Upper lobe of right lung (tissue), 1 donor: Measurements from ENCODE around the gene FBN3. TPM values are rescaled to one million over a fixed set of nuclear protein-coding genes. Genes with fewer than 3 reads are reported as not detected.
A peak's percentile ranks its signal among the peaks of the same experiment; 100 is the strongest.

Source experiments
- ATAC-seq: fragments of 200-7000 bp; cut with Tn5 transposase; one replicate; pipeline ENCODE4 v1.9.1; 2020; ENCODE audit warnings: mild to moderate bottlenecking, moderate library complexity
- DNase-seq: peaks from one replicate; pipeline ENCODE4 v3.0.0-alpha.2; 2020
- H3K27ac ChIP-seq: fragments of 200-600 bp; one replicate; pipeline ENCODE4 v1.8.0; 2022
- H3K27me3 ChIP-seq: fragments of 200-600 bp; one replicate; pipeline ENCODE4 v1.8.0; 2022; ENCODE audit warnings: mild to moderate bottlenecking
- H3K36me3 ChIP-seq: fragments of 200-600 bp; one replicate; pipeline ENCODE4 v1.8.0; 2022
- H3K4me1 ChIP-seq: fragments of 200-600 bp; one replicate; pipeline ENCODE4 v1.8.0; 2022
- H3K4me3 ChIP-seq: fragments of 200-600 bp; one replicate; pipeline ENCODE4 v1.8.0; 2022; ENCODE audit warnings: mild to moderate bottlenecking
- H3K9me3 ChIP-seq: fragments of 200-600 bp; one replicate; pipeline ENCODE4 v1.8.0; 2022
- intact Hi-C: fragments of 100-400 bp; cut with DNase I; formaldehyde crosslinking; loops from one replicate; pipeline ENCODE4 v1.11.0; 2022
- total RNA-seq: library from RNA; stranded (reverse); fragmentation: NEBNext Ultra II Directional; extraction: Animal tissue kit (Norgen Biotek cat#: 25700); gene quantifications from one replicate; pipeline ENCODE4 v1.2.1, GENCODE V29; 2021
- TF ChIP-seq, protein P1 (sequence below): fragments of 200-600 bp; IDR thresholded peaks from one replicate; pipeline ENCODE4 v1.8.0; 2022; ENCODE audit warnings: antibody characterized with exemption
- donor health status: DM: no; HTN: yes; CAD: no; lungs with severe emphysema.

FBN3 gene
- total RNA-seq, 1 donor from 2014 or later, result 8.5 TPM

DNA sequence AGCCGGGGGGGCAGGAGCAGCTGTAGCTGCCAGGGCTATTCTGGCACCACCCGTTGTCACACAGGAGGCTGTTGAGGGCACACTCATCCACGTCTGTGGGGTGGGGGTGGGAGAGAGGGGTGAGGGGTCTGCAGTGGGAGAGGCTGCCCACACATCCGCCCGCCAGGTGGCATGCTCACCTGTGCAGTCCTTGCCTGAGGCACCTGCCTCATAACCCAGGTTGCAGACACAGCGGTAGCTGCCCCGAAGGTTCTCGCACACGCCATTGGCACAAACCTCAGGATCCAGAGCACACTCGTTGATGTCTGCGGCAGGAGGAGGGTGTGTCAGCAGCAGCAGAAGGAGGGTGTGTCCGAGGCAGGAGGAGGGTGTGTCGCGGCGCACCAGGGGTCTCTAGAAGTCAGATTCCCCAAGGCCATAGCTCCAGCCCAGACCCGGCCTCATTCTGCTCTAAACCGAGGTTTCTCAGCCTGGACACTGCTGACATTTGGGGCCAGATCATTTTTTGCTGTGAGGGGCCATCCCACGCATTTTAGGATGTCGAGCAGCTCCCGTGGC lies 20.3 kb downstream of the FBN3 start:
- no peak overlapping the region for H3K27ac ChIP-seq
- intact Hi-C loops, result no loop called here
- no peak overlapping the region for H3K4me3 ChIP-seq
- no peaks in the 10 kb centered on the region for H3K36me3 ChIP-seq
- H3K9me3 ChIP-seq, result no peaks in the 10 kb centered on the region
- TF ChIP-seq, protein P1, sequence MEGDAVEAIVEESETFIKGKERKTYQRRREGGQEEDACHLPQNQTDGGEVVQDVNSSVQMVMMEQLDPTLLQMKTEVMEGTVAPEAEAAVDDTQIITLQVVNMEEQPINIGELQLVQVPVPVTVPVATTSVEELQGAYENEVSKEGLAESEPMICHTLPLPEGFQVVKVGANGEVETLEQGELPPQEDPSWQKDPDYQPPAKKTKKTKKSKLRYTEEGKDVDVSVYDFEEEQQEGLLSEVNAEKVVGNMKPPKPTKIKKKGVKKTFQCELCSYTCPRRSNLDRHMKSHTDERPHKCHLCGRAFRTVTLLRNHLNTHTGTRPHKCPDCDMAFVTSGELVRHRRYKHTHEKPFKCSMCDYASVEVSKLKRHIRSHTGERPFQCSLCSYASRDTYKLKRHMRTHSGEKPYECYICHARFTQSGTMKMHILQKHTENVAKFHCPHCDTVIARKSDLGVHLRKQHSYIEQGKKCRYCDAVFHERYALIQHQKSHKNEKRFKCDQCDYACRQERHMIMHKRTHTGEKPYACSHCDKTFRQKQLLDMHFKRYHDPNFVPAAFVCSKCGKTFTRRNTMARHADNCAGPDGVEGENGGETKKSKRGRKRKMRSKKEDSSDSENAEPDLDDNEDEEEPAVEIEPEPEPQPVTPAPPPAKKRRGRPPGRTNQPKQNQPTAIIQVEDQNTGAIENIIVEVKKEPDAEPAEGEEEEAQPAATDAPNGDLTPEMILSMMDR, result no peak
- no peak for DNase-seq
- ATAC-seq, result peak; percentile 8
- H3K4me1 ChIP-seq, result no peaks in the 10 kb centered on the region
- no peaks in the 10 kb centered on the region for H3K27me3 ChIP-seq

DNA sequence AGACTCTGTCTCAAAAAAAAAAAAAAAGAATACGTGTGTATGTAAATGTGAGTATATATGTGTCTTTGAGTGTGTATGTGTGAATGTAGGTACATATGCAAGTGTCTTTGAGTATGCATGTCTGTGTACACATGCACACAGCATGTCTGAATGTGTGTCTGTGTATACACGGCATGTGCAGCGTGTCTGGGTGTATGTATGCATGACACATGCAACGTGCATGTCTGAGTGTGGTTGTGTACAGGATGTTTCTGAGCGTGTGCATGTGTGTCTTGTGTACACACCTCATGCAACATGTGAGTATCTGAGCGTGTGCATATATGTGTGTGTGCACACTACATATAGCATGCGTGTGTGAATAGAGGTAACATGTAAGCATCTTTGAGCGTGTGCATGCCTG lies 20.8 kb downstream of the FBN3 start:
- Histone ChIP-seq H3K27me3 (no peaks in the 10 kb centered on the region), H3K4me1 (no peaks in the 10 kb centered on the region), H3K27ac (no peak overlapping the region), H3K36me3 (no peaks in the 10 kb centered on the region), H3K4me3 (no peak overlapping the region), H3K9me3 (no peaks in the 10 kb centered on the region)
- TF ChIP-seq, protein P1, result no peak
- no peak for ATAC-seq
- no peak for DNase-seq
- intact Hi-C loops, result no loop called here

DNA sequence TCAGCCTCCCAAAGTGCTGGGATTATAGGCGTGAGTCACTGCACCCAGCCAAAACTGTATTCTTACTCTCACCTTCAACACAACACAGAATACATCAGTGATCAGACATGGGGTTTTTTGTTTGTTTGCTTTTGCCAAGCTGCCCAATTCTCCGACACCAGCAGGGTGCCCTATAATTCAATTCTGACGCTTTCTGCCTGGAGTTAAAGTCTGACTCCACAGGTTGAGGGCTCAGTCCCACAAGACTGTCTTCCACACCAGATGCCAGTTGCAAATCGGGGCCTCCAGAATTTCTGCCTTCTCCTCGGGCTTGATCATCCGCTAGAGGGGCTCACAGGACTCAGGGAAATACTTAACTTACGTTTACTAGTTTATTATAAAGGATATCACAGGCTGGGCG lies 22.1 kb downstream of the FBN3 start:
- TF ChIP-seq, protein P1, result no peak
- Histone ChIP-seq H3K27ac (no peak overlapping the region), H3K36me3 (no peaks in the 10 kb centered on the region), H3K4me1 (no peaks in the 10 kb centered on the region), H3K4me3 (no peak overlapping the region), H3K27me3 (no peaks in the 10 kb centered on the region), H3K9me3 (no peaks in the 10 kb centered on the region)
- intact Hi-C loops, result no loop called here
- ATAC-seq (no peak), DNase-seq (no peak)

DNA sequence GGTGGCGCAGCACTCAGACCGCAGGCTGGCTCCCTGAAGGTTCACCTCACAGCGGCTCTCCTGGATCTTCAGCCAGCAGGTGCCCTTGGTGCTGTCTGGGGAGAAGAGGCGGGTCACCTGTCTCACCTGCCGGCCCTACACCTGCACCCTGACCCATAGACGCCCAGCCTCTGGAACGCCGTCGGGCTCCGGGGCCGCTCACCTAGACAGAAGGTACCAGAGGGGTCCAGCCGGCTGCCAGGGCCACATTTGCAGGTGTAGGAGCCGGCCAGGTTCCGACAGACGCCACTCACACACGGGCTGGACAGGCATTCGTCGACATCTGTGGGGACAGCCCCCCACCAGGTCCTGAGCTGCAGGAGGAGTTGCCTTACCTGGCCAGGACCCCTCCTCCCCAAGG lies 22.9 kb downstream of the FBN3 start:
- no peak overlapping the region for H3K4me3 ChIP-seq
- intact Hi-C loops, result no loop called here
- DNase-seq (no peak), ATAC-seq (peak; percentile 8)
- H3K9me3 ChIP-seq, result no peaks in the 10 kb centered on the region
- H3K36me3 ChIP-seq, result no peaks in the 10 kb centered on the region
- H3K4me1 ChIP-seq, result no peaks in the 10 kb centered on the region
- TF ChIP-seq, protein P1, result no peak
- H3K27me3 ChIP-seq, result no peaks in the 10 kb centered on the region
- H3K27ac ChIP-seq, result no peak overlapping the region

DNA sequence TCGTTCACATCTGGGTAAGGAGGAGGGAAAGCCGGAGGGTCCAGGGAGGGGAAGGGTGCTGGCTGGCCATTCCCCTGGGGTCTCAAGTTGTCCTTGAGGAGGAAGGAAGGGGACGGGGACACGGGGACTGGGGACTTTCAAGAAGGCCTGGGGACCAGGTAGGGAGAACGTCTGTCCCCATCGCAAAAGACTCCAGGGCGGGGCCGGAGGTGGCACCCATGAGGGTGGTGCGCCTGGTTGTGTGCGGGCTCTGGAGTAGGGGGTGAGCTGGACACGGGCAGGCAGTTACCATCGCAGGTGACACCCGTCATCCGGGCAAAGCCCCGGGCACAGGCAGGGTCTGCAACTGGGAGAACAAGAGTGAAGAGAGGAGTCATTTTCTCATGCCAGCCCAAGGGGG lies 23.4 kb downstream of the FBN3 start:
- no peaks in the 10 kb centered on the region for H3K4me1 ChIP-seq
- H3K27ac ChIP-seq, result no peak overlapping the region
- no peak overlapping the region for H3K4me3 ChIP-seq
- TF ChIP-seq, protein P1, result no peak
- no peaks in the 10 kb centered on the region for H3K27me3 ChIP-seq
- peak; percentile 23 for ATAC-seq
- no peaks in the 10 kb centered on the region for H3K36me3 ChIP-seq
- intact Hi-C loops, result no loop called here
- H3K9me3 ChIP-seq, result no peaks in the 10 kb centered on the region
- DNase-seq, result no peak

DNA sequence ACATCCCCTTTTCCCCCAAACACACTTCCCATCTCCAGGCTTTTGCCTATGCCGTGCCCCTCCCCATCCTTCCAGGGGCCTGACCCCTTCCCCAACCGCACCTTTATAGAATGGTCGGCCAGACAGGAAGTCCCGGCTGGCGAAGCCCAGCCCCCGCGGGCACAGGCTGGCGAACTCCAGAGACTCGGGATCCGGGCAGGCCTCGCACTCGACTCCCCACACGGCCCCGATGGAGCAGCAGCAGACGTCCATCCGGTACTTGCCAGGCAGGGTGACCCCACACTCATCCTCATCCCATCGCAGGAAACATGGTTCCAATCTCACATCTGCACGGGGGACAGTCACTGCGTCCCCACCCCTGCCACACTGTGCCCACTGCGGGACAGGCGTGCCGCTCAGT lies 25.7 kb downstream of the FBN3 start:
- ATAC-seq (no peak), DNase-seq (no peak)
- H3K36me3 ChIP-seq, result no peaks in the 10 kb centered on the region

More for the DNA sequence above, 25.7 kb downstream of the FBN3 start:
- Histone ChIP-seq H3K27ac (no peak overlapping the region), H3K27me3 (no peaks in the 10 kb centered on the region), H3K4me3 (no peak overlapping the region), H3K9me3 (no peaks in the 10 kb centered on the region), H3K4me1 (no peaks in the 10 kb centered on the region)
- TF ChIP-seq, protein P1, result no peak
- intact Hi-C loops, result no loop called here
